DOHH2 (cell line): ENCODE measurements around the gene C1orf159.

Source experiments
- H3F3A ChIP-seq: fragments of 200-600 bp; sonication (generic), shearing (Covaris generic); 2 replicates; pipeline ENCODE4 v1.6.0; 2016; ENCODE audit warnings: antibody characterized with exemption, mild to moderate bottlenecking; ENCODE audit not compliant: control insufficient read depth, insufficient read depth
- H3K27ac ChIP-seq: fragments of 200-600 bp; sonication (generic); 2 replicates; pipeline ENCODE4 v1.5.1; 2014; ENCODE audit warnings: low read depth, mild to moderate bottlenecking, low read length, moderate library complexity
- H3K27me3 ChIP-seq: fragments of 200-600 bp; sonication (generic); 2 replicates; pipeline ENCODE4 v1.6.1; 2014; ENCODE audit warnings: mild to moderate bottlenecking, low read length, mixed read lengths; ENCODE audit not compliant: control insufficient read depth
- H3K36me3 ChIP-seq: fragments of 200-600 bp; sonication (generic); 2 replicates; pipeline ENCODE4 v1.6.1; 2014; ENCODE audit warnings: mild to moderate bottlenecking, low read length, moderate library complexity, mixed read lengths; ENCODE audit not compliant: control insufficient read depth
- H3K4me1 ChIP-seq: fragments of 200-600 bp; sonication (generic); 2 replicates; pipeline ENCODE4 v1.6.1; 2014; ENCODE audit warnings: mild to moderate bottlenecking, low read length, mixed read lengths; ENCODE audit not compliant: control insufficient read depth
- H3K4me2 ChIP-seq: fragments of 200-600 bp; sonication (generic); 2 replicates; pipeline ENCODE4 v1.6.0; 2014; ENCODE audit warnings: mild to moderate bottlenecking, low read length, moderate library complexity
- H3K4me3 ChIP-seq: fragments of 200-600 bp; sonication (generic); 2 replicates; pipeline ENCODE4 v1.5.1; 2014; ENCODE audit warnings: mild to moderate bottlenecking, low read length, mixed read lengths
- H3K79me2 ChIP-seq: fragments of 200-600 bp; sonication (generic); 2 replicates; pipeline ENCODE4 v1.6.1; 2014; ENCODE audit warnings: mild to moderate bottlenecking, low read length, mixed read lengths; ENCODE audit not compliant: control insufficient read depth
- H3K9me2 ChIP-seq: fragments of 200-600 bp; sonication (generic); replicated peaks from 2 replicates; pipeline ENCODE4 v1.6.1; 2014; ENCODE audit warnings: mild to moderate bottlenecking, low read length, mixed read lengths; ENCODE audit not compliant: control insufficient read depth
- H3K9me3 ChIP-seq: fragments of 200-600 bp; sonication (generic); 2 replicates; pipeline ENCODE4 v1.6.1; 2014; ENCODE audit warnings: antibody characterized with exemption, low read length, mixed read lengths; ENCODE audit not compliant: control insufficient read depth, insufficient read depth
- H4K20me1 ChIP-seq: fragments of 200-600 bp; sonication (generic); 2 replicates; pipeline ENCODE4 v1.6.0; 2014; ENCODE audit warnings: low read depth, mild to moderate bottlenecking, antibody characterized with exemption, low read length, moderate library complexity; ENCODE audit not compliant: control insufficient read depth, insufficient read depth
- EZH2phosphoT487 ChIP-seq: fragments of 200-600 bp; sonication (generic); IDR thresholded peaks from 2 replicates; pipeline ENCODE4 v1.6.1; 2017; ENCODE audit warnings: borderline replicate concordance, mild to moderate bottlenecking, antibody characterized with exemption, low read length, moderate library complexity, mixed read lengths
- TF ChIP-seq, protein P1 (sequence below): fragments of 200-600 bp; sonication (generic); IDR thresholded peaks from one replicate; pipeline ENCODE4 v1.5.1; 2014; ENCODE audit warnings: antibody characterized with exemption, mild to moderate bottlenecking, low read depth, low read length; ENCODE audit not compliant: poor library complexity, severe bottlenecking

Gene C1orf159

DNA sequence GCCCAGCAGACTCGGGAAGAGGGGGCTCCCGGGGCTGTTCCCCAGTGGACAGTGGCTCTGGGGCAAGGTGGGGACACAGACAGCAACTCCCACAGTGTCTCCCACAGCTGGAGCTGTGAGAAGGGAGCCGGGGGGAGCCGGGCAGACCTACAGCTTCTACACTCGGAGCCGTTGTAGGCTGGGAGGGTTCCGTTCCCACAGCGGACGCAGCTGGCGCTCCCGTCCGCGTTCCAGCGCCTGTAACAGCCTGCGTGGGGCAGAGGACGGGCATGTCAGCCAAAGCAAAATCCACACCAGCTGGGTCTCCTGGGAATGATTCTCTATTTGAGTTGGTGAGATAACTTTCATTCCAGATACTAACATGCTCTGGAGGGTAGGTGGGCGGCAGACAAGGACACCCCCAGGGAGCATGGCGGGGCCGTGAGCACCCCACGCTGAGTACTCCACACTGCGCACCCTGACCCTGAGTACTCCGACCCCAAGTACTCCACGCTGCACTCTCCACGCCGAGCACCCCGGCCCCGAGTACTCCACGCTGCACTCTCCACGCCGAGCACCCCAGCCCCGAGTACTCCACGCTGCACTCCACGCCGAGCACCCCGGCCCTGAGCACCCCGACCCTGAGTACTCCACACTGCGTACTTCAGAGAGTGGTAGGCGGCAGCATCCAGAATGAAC, 28.4 kb downstream of the C1orf159 start:
- TF ChIP-seq EZH2phosphoT487, result no peak
- TF ChIP-seq, protein P1, sequence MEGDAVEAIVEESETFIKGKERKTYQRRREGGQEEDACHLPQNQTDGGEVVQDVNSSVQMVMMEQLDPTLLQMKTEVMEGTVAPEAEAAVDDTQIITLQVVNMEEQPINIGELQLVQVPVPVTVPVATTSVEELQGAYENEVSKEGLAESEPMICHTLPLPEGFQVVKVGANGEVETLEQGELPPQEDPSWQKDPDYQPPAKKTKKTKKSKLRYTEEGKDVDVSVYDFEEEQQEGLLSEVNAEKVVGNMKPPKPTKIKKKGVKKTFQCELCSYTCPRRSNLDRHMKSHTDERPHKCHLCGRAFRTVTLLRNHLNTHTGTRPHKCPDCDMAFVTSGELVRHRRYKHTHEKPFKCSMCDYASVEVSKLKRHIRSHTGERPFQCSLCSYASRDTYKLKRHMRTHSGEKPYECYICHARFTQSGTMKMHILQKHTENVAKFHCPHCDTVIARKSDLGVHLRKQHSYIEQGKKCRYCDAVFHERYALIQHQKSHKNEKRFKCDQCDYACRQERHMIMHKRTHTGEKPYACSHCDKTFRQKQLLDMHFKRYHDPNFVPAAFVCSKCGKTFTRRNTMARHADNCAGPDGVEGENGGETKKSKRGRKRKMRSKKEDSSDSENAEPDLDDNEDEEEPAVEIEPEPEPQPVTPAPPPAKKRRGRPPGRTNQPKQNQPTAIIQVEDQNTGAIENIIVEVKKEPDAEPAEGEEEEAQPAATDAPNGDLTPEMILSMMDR, result no peak
- Histone ChIP-seq H3K4me1 (peaks cover 3% of the 10 kb centered on the region), H3K27ac (no peak overlapping the region), H4K20me1 (peaks cover 2% of the 10 kb centered on the region; the same call in 1 of the 2 replicates), H3K36me3 (no peaks in the 10 kb centered on the region), H3K9me2 (no peaks in the 10 kb centered on the region), H3F3A (no peaks in the 10 kb centered on the region), H3K79me2 (no peaks in the 10 kb centered on the region), H3K9me3 (no peaks in the 10 kb centered on the region), H3K27me3 (no peaks in the 10 kb centered on the region), H3K4me3 (no peak overlapping the region), H3K4me2 (no peak overlapping the region)

DNA sequence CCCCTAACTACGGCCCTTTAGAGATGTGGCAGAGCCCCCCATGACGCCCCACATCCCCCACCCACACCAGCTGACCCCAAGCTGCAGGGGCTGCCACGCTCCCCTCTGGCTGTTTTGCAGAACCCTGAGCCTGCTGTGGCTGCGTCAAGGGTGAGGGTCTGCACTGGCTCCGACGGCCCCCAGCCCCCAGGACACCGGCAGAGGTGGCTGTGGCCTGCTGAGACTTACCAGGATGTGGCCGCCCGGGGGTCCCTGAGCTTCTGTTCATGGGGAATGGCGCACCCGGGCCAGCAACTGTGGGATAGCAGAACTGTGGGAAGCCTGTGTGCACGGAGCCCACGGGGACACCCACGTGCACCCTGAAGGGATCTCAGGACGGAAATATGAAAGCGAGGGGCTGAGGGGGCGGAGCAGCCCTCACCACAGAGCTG, 29.0 kb downstream of the C1orf159 start:
- Histone ChIP-seq H3F3A (no peaks in the 10 kb centered on the region), H3K9me2 (no peaks in the 10 kb centered on the region), H3K4me1 (no peaks in the 10 kb centered on the region), H3K36me3 (no peaks in the 10 kb centered on the region), H4K20me1 (no peaks in the 10 kb centered on the region), H3K4me3 (no peak overlapping the region), H3K27me3 (no peaks in the 10 kb centered on the region), H3K27ac (no peak overlapping the region), H3K9me3 (no peaks in the 10 kb centered on the region), H3K4me2 (no peak overlapping the region), H3K79me2 (no peaks in the 10 kb centered on the region)
- TF ChIP-seq, protein P1, result no peak

DNA sequence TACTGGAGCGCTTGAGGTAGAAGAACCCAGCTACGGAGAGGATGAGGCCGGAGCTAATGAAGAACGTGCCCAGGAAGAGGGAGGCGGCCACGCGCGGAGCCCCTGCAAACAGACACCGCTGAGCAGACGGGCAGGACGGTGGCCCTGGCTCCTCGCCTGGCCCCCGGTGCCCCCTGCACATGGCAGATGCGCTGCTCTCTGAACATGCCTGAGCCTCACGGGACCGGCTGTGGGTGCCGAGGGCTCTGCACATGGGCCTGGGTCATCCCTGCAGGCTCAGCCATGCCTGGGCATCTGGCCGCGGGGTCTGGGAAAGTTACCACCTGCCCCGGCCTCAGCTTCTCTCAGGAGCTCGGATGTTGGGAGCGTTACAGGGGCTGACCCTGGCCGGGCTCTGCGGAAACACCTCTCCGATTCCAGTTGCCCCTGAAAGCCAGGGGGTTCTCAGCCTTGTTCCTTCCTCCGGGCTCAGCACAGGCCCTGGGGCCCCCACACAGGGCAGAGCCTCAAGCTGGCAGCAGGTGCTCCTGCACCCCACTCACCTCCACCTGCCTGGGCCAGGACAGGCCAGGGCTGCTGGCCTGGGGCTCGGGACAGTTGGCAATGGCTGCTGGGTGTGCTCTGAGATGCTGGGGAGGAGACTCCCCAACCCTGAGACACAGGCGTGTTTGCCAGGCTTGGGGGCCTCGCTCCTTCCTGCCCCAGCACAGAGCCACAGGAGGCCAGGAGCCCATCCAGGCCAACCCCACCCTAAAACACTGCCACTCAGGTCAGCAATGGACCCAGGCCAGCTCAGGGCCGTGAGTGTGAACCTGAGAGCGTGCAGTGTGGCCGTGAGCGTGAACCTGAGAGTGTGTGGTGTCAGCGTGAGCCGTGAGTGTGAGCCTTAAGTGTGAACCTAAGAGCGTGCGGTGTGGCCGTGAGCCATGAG, 29.7 kb downstream of the C1orf159 start:
- no peak for TF ChIP-seq EZH2phosphoT487
- TF ChIP-seq, protein P1, result no peak
- no peaks in the 10 kb centered on the region for H3K79me2 ChIP-seq
- H3K4me2 ChIP-seq, result no peak overlapping the region
- H3K27ac ChIP-seq, result no peak overlapping the region
- H3K36me3 ChIP-seq, result no peaks in the 10 kb centered on the region
- H3K9me2 ChIP-seq, result no peaks in the 10 kb centered on the region
- no peaks in the 10 kb centered on the region for H3F3A ChIP-seq
- H3K27me3 ChIP-seq, result no peaks in the 10 kb centered on the region
- H3K9me3 ChIP-seq, result no peaks in the 10 kb centered on the region
- no peak overlapping the region for H3K4me3 ChIP-seq
- H4K20me1 ChIP-seq, result no peaks in the 10 kb centered on the region
- H3K4me1 ChIP-seq, result no peaks in the 10 kb centered on the region
